BE2C (cell line): ENCODE measurements around the gene C5orf47.

Experiments
- DNase-seq: peaks from one replicate; pipeline ENCODE4 v3.0.0-alpha.2; 2020
- H3K27me3 ChIP-seq: fragments of 250-450 bp; sonication (Bioruptor Pico); 2 replicates; pipeline ENCODE4 v1.5.1; 2020; ENCODE audit warnings: mild to moderate bottlenecking
- H3K36me3 ChIP-seq: fragments of 250-450 bp; sonication (Bioruptor Pico); 2 replicates; pipeline ENCODE4 v1.5.1; 2020; ENCODE audit warnings: mild to moderate bottlenecking
- H3K4me1 ChIP-seq: fragments of 250-450 bp; sonication (Bioruptor Pico); 2 replicates; pipeline ENCODE4 v1.5.1; 2020
- H3K4me3 ChIP-seq: 2 replicates; pipeline ENCODE4 v1.5.1; 2011; ENCODE audit warnings: low read depth, low read length
- H3K9me3 ChIP-seq: fragments of 250-450 bp; sonication (Bioruptor Pico); 2 replicates; pipeline ENCODE4 v1.5.1; 2020
- TF ChIP-seq, protein P1 (sequence below): IDR thresholded peaks from 2 replicates; pipeline ENCODE4 v1.5.1; 2012; ENCODE audit warnings: mild to moderate bottlenecking, low read depth, low read length

Gene C5orf47

DNA sequence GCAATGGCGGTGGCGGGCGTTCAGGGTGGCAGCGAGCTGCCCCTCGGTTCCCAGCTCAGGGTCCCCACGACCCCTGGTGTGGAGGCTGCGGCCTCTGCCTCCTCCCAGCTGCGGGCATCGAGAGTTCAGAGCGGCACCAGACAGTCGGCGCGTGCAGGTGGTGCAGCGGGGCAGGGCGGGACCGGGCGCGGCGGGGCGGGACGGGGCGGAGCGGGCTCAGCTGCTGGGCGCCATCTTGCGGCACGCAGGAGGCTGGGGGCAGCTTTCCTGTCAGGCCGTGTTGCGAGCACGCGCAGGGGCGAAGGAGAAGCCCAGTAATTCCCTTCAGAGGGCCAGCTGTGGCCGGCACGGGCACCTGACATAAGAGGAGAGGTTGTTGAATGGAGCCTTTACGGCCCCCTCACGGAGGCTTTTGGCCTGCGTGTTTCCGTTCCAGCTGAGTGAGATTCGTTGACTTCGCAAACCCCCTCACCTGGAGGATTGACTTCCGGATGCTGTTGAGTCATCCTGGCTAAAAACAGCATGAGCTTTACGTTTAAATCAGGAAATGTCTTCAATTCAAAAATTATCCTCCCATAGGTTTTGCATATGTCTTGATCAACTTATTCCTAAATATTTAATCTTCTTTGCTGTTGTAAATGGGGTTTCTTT, 587 bp downstream of the C5orf47 start:
- Histone ChIP-seq H3K9me3 (no peaks in the 10 kb centered on the region), H3K36me3 (no peaks in the 10 kb centered on the region), H3K4me3 (no peak overlapping the region), H3K4me1 (no peaks in the 10 kb centered on the region), H3K27me3 (no peaks in the 10 kb centered on the region)
- DNase-seq, result no peak
- TF ChIP-seq, protein P1, sequence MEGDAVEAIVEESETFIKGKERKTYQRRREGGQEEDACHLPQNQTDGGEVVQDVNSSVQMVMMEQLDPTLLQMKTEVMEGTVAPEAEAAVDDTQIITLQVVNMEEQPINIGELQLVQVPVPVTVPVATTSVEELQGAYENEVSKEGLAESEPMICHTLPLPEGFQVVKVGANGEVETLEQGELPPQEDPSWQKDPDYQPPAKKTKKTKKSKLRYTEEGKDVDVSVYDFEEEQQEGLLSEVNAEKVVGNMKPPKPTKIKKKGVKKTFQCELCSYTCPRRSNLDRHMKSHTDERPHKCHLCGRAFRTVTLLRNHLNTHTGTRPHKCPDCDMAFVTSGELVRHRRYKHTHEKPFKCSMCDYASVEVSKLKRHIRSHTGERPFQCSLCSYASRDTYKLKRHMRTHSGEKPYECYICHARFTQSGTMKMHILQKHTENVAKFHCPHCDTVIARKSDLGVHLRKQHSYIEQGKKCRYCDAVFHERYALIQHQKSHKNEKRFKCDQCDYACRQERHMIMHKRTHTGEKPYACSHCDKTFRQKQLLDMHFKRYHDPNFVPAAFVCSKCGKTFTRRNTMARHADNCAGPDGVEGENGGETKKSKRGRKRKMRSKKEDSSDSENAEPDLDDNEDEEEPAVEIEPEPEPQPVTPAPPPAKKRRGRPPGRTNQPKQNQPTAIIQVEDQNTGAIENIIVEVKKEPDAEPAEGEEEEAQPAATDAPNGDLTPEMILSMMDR, result no peak

DNA sequence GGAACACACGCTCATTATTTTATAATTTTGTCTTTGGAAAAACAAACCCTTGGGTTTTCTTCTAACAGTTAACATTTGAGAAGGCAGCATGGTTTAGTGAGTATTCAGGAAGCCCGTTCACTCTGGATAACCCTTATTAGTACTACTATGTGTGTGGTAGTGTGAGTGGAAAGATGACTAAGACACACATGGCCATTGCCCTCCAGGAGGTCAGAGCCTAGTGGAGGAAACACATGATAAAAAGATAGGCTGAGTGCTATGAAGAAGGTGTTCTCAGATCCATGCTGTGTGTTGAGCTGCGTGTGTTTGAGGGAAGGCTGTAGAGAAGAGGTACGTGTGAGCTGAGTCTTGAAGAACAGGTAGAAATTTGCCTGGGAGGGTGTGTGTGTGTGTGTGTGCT, 8.4 kb downstream of the C5orf47 start:
- TF ChIP-seq, protein P1, result no peak
- Histone ChIP-seq H3K4me1 (no peaks in the 10 kb centered on the region), H3K27me3 (no peaks in the 10 kb centered on the region; the same call in 1 of the 2 replicates)

DNA sequence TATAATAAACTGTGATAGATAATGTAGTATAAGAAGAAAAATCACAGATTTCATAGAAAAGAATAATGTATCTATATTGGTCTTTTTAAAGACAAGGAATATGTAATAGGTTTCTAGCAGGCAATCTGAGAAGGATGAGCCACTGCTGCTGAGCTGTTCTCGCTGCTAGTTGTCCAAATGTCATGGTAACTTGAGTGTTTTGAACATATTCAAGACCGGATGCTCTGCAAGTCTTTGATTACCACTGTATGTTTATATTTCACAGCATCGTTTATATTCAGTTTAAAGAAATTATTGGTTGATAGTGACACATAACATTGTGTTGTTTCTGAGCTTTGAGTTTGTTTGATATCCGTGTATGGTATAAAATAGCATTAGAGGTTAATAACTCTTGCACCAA, 9.6 kb downstream of the C5orf47 start:
- H3K4me3 ChIP-seq, result no peak overlapping the region
- H3K9me3 ChIP-seq, result no peaks in the 10 kb centered on the region
- TF ChIP-seq, protein P1, result no peak
- no peak for DNase-seq
- H3K27me3 ChIP-seq, result no peaks in the 10 kb centered on the region; the same call in 1 of the 2 replicates
- H3K4me1 ChIP-seq, result no peaks in the 10 kb centered on the region
- H3K36me3 ChIP-seq, result no peaks in the 10 kb centered on the region

More for the DNA sequence above, 8.4 kb downstream of the C5orf47 start:
- no peak overlapping the region for H3K4me3 ChIP-seq
- no peaks in the 10 kb centered on the region for H3K36me3 ChIP-seq
- H3K9me3 ChIP-seq, result no peaks in the 10 kb centered on the region
- DNase-seq, result no peak

DNA sequence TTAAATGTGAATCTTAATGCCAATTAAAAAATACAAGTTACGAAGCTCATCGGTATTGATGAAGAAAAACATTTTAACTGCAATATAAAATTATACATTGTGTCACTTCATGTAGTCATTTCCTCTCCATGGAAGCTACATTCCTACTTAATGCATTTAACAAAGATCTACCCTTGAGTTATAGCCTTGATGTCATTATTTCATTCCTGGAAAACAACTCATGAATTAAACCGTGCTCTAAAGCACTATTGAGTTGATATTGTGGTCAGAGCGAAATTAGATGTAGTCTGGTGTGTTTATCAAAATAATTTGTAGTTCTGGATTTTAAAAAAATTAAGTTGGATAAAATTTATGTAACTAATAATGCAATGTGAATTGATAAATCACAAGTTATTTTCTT, 11.1 kb downstream of the C5orf47 start:
- TF ChIP-seq, protein P1, result no peak
- no peaks in the 10 kb centered on the region for H3K4me1 ChIP-seq
- H3K4me3 ChIP-seq, result no peak overlapping the region
- H3K9me3 ChIP-seq, result no peaks in the 10 kb centered on the region
- no peaks in the 10 kb centered on the region; the same call in 1 of the 2 replicates for H3K27me3 ChIP-seq
- no peaks in the 10 kb centered on the region for H3K36me3 ChIP-seq
- DNase-seq, result no peak

DNA sequence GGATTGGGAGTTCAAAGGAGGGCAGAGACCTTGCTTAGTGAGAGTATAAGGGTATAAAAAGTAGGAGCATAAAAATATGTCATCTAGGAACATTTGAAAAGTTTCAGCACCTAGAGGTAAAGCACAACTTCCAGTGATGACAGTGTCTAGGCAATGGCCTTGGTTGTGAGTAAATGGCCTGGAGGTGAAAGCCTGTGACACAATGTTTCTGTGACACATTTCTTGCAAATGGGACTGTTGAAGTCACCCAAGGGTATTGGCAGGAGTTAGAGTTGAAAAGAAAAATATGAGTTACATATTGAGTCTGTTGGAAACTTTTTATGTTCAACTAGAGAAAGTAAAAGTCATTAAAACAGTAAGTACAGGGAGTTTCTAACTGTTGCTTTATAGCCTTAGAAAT, 14.8 kb downstream of the C5orf47 start:
- Histone ChIP-seq H3K4me1 (no peaks in the 10 kb centered on the region), H3K36me3 (no peaks in the 10 kb centered on the region), H3K9me3 (no peaks in the 10 kb centered on the region), H3K27me3 (no peaks in the 10 kb centered on the region), H3K4me3 (no peak overlapping the region)
- DNase-seq, result no peak
- TF ChIP-seq, protein P1, result no peak

DNA sequence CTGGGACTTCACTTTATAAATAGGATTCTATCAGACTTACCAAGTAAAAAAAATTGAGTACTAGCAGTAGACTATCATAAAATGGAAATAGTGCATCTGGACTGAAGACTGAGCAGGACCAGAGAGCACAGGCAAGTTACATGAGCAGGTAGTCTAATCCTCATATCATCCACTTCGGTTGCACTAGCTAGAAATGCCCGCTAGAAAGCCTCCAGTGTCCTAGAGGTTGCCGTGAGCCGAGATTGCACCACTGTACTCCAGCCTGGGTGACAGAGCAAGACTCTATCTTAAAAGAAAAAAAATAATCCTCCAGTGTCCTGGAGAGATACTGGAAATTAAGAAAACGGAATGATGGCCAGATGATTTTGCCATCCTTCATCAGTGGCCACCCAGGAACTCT, 20.0 kb downstream of the C5orf47 start:
- no peak overlapping the region for H3K4me3 ChIP-seq
- no peak for DNase-seq
- TF ChIP-seq, protein P1, result no peak
- no peaks in the 10 kb centered on the region for H3K9me3 ChIP-seq
- no peaks in the 10 kb centered on the region for H3K36me3 ChIP-seq
- H3K4me1 ChIP-seq, result no peaks in the 10 kb centered on the region
- H3K27me3 ChIP-seq, result no peaks in the 10 kb centered on the region; the same call in 1 of the 2 replicates
